ENCODE data around the gene ARHGAP4. TPM values are rescaled to one million over a fixed set of nuclear protein-coding genes. Genes with fewer than 3 reads are reported as not detected.

Gene ARHGAP4
- total and polyA plus RNA-seq, 2 of the 4 experiments (the other 2 are of a cell fraction), result 0.18 to 0.72 TPM

DNA sequence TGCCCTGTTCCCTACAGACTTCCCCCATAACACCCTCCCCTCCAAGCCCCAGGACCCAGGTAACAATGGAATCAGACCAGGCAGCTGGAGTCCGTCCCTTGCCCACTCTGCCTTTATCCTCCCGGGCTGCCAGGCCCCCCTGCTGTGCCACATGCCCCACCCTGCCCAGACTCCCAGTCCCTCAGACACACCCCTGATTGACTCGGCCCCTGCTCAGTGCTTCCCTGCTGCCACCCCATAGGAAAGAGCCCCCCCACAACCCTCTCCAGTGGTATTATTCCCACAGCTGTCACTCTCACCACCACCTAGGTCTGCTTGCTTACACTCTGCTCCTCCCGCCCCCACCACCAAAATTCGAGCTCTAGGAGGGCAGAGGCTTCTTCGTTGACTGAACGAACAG lies 13.5 kb upstream of the ARHGAP4 start:
- BruUV-seq (replicated peaks), result no TSS peak
- H3K18ac ChIP-seq (ENCODE audit: low read depth, low read length), result no peak overlapping the region
- H2BK20ac ChIP-seq (ENCODE audit: low read depth, low read length), result no peak overlapping the region
- H2BK15ac ChIP-seq (ENCODE audit: low read depth, low read length), result no peak overlapping the region
- WGBS, 2 experiments (ENCODE audit: extremely low coverage in 2 of 2, insufficient read length in 1 of 2), result 59% methylated on average over 4 of the region's 7 CpGs; no CpG with 5 or more reads in 1 of the 2 experiments
- no peak overlapping the region for H3K14ac ChIP-seq (replicated peaks; ENCODE audit: low read depth, low read length)
- no peak overlapping the region for H3K9ac ChIP-seq (ENCODE audit: low read depth, low read length)
- no peak overlapping the region for H2BK120ac ChIP-seq (ENCODE audit: low read depth, low read length)
- no peak overlapping the region for H3K4me2 ChIP-seq (ENCODE audit: low read depth, low read length)
- H3K23ac ChIP-seq (ENCODE audit: low read depth, low read length), result no peak overlapping the region
- H3K36me3 ChIP-seq (ENCODE audit: control insufficient read depth, insufficient read depth, low read length), result no peaks in the 10 kb centered on the region
- ChIA-PET CTCF (no interaction called here), POLR2A (ENCODE audit: unreplicated experiment) (no interaction called here)
- no peaks in the 10 kb centered on the region for H3K79me1 ChIP-seq (ENCODE audit: low read depth in 1 of 2, low read length in 2 of 2)
- no peak overlapping the region for H2BK5ac ChIP-seq (ENCODE audit: low read depth, low read length, poor library complexity, severe bottlenecking)
- no peak overlapping the region for H2AFZ ChIP-seq (replicated peaks; ENCODE audit: low read length, poor library complexity)
- H4K5ac ChIP-seq (ENCODE audit: low read depth, low read length), result no peak overlapping the region
- TF ChIP-seq, protein P1, sequence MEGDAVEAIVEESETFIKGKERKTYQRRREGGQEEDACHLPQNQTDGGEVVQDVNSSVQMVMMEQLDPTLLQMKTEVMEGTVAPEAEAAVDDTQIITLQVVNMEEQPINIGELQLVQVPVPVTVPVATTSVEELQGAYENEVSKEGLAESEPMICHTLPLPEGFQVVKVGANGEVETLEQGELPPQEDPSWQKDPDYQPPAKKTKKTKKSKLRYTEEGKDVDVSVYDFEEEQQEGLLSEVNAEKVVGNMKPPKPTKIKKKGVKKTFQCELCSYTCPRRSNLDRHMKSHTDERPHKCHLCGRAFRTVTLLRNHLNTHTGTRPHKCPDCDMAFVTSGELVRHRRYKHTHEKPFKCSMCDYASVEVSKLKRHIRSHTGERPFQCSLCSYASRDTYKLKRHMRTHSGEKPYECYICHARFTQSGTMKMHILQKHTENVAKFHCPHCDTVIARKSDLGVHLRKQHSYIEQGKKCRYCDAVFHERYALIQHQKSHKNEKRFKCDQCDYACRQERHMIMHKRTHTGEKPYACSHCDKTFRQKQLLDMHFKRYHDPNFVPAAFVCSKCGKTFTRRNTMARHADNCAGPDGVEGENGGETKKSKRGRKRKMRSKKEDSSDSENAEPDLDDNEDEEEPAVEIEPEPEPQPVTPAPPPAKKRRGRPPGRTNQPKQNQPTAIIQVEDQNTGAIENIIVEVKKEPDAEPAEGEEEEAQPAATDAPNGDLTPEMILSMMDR (conservative IDR thresholded peaks at IDR 0.05; ENCODE audit: low read depth, low read length), result no peak
- TF ChIP-seq, protein P2, sequence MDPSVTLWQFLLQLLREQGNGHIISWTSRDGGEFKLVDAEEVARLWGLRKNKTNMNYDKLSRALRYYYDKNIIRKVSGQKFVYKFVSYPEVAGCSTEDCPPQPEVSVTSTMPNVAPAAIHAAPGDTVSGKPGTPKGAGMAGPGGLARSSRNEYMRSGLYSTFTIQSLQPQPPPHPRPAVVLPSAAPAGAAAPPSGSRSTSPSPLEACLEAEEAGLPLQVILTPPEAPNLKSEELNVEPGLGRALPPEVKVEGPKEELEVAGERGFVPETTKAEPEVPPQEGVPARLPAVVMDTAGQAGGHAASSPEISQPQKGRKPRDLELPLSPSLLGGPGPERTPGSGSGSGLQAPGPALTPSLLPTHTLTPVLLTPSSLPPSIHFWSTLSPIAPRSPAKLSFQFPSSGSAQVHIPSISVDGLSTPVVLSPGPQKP (IDR thresholded peaks at IDR 0.05; ENCODE audit: borderline replicate concordance, low read depth, low read length), result no peak
- TF ChIP-seq MAFK (IDR thresholded peaks at IDR 0.05; ENCODE audit: low read depth, low read length), result no peak
- TF ChIP-seq CEBPB (IDR thresholded peaks at IDR 0.05; ENCODE audit: low read depth, low read length), result no peak
- no peak for TF ChIP-seq RAD21 (IDR thresholded peaks at IDR 0.05; ENCODE audit: low read length)
- no peak for TF ChIP-seq SMC3 (IDR thresholded peaks at IDR 0.05; ENCODE audit: low read depth, low read length)
- TF ChIP-seq RFX5 (IDR thresholded peaks at IDR 0.05; ENCODE audit: low read depth, low read length), result no peak
- TF ChIP-seq, protein P3, sequence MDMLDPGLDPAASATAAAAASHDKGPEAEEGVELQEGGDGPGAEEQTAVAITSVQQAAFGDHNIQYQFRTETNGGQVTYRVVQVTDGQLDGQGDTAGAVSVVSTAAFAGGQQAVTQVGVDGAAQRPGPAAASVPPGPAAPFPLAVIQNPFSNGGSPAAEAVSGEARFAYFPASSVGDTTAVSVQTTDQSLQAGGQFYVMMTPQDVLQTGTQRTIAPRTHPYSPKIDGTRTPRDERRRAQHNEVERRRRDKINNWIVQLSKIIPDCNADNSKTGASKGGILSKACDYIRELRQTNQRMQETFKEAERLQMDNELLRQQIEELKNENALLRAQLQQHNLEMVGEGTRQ (IDR thresholded peaks at IDR 0.05; ENCODE audit: low read depth, low read length), result no peak
- TF ChIP-seq FOS (IDR thresholded peaks at IDR 0.05; ENCODE audit: low read depth, low read length), result no peak
- no peak for TF ChIP-seq POLR2A (IDR thresholded peaks at IDR 0.05; ENCODE audit: low read depth, low read length)
- H2AK5ac ChIP-seq (ENCODE audit: low read depth, low read length), result no peak overlapping the region
- H2AK9ac ChIP-seq (replicated peaks; ENCODE audit: low read depth, low read length, poor library complexity), result no peak overlapping the region
- dilution Hi-C loops (cut with HindIII; ENCODE audit: low sequenced_read_pairs, unreplicated experiment), result no loop called here
- H3K4ac ChIP-seq (ENCODE audit: low read depth, low read length), result no peak overlapping the region
- H3K27me3 ChIP-seq (ENCODE audit: control insufficient read depth, insufficient read depth, low read length), result peaks cover 3% of the 10 kb centered on the region; the same call in 1 of the 2 replicates
- no peak overlapping the region for H4K8ac ChIP-seq (ENCODE audit: low read depth in 2 of 2, low read length in 2 of 2)
- no peak overlapping the region for H3K56ac ChIP-seq (ENCODE audit: extremely low read depth, insufficient read depth, low read length)
- DNase-seq, result no peak
- H4K20me1 ChIP-seq (ENCODE audit: insufficient read depth, low read length), result no peaks in the 10 kb centered on the region
- H3K27ac ChIP-seq (ENCODE audit: insufficient read depth, low read length), result no peak overlapping the region
- in situ Hi-C loops (cut with MboI; ENCODE audit: low sequenced_read_pairs), result no loop called here
- H3K4me1 ChIP-seq (ENCODE audit: control insufficient read depth, insufficient read depth, low read length), result peaks cover 2% of the 10 kb centered on the region; the same call in 1 of the 2 replicates
- no peak for ATAC-seq (ENCODE audit: low read depth)
- intact Hi-C loops (cut with micrococcal nuclease), result no loop called here
- H4K91ac ChIP-seq (ENCODE audit: insufficient read depth, low read depth, low read length), result no peak overlapping the region
- H3K9me1 ChIP-seq (ENCODE audit: insufficient read depth, low read length), result no peaks in the 10 kb centered on the region
- H3K9me3 ChIP-seq (ENCODE audit: control insufficient read depth, insufficient read depth, low read length), result no peaks in the 10 kb centered on the region
- no peak overlapping the region for H3K4me3 ChIP-seq (ENCODE audit: insufficient read depth, low read depth, low read length)

Measured in IMR-90 (cell line).